Prostate gland (tissue), 2 donors: ENCODE measurements around the gene SLC16A9. TPM values are rescaled to one million over a fixed set of nuclear protein-coding genes. Genes with fewer than 3 reads are reported as not detected.

Source experiments
- DNase-seq: peaks from one replicate; pipeline ENCODE4 v3.0.0-alpha.2; 2019; ENCODE audit warnings: low spot score
- H3K27ac ChIP-seq, 2 donors: fragments of 200-600 bp; sonication (generic); 2 replicates each; pipeline ENCODE4 v1.5.1; 2017 to 2019
- H3K27me3 ChIP-seq: fragments of 200-600 bp; sonication (generic); replicated peaks from 2 replicates; pipeline ENCODE4 v1.5.1; 2019; ENCODE audit not compliant: insufficient read depth
- H3K36me3 ChIP-seq, 2 donors: fragments of 200-600 bp; sonication (generic); 1 replicate in 1 of 2; 2 replicates in 1 of 2; pipeline versions ENCODE4 v1.5.1 to v1.8.1; 2017 to 2019
- H3K4me1 ChIP-seq: fragments of 200-600 bp; sonication (generic); replicated peaks from 2 replicates; pipeline ENCODE4 v1.5.1; 2019
- H3K4me3 ChIP-seq, 2 donors: fragments of 200-600 bp; sonication (generic); 2 replicates each; pipeline ENCODE4 v1.5.1; 2017 to 2019
- H3K9me3 ChIP-seq: fragments of 200-600 bp; sonication (generic); 2 replicates; pipeline ENCODE4 v1.5.1; 2017
- CTCF ChIP-seq, 4 experiments: fragments of 200-600 bp in 2 of 4; fragments of 450-650 bp in 2 of 4; sonication (generic) in 2 of 4; IDR thresholded peaks; 1 replicate in 3 of 4; 2 replicates in 1 of 4; pipeline ENCODE4 v1.5.1; 2016 to 2019; ENCODE audit warnings: antibody characterized with exemption in 4 of 4, mild to moderate bottlenecking in 2 of 4, moderate library complexity in 2 of 4
- POLR2A ChIP-seq: fragments of 450-650 bp; IDR thresholded peaks from one replicate; pipeline ENCODE4 v1.6.1; 2016; ENCODE audit warnings: antibody characterized with exemption, mild to moderate bottlenecking
- POLR2AphosphoS5 ChIP-seq: sonication (generic); formaldehyde crosslinking; IDR thresholded peaks from one replicate; pipeline ENCODE4 v1.6.1; 2017; ENCODE audit warnings: antibody characterized with exemption
- WGBS: methylation state at CpG from one replicate; pipeline ENCODE4 v1.1.5; 2018; 5-methylcytosine and 5-hydroxymethylcytosine counted together
- intact Hi-C: fragments of 100-400 bp; cut with DNase I; formaldehyde crosslinking; loops from one replicate; pipeline ENCODE4 v1.14.2; 2022
- total RNA-seq, 2 donors: library from RNA; depleted of rRNA; stranded (reverse); fragments of >200 nt; gene quantifications; one replicate each; pipeline ENCODE4 v1.1.0, GENCODE V29; 2016

The SLC16A9 gene
- total RNA-seq, 2 donors from 2014 or later: 9.8 to 15.7 TPM

- H3K36me3 ChIP-seq: no peaks in the 10 kb centered on the region
- intact Hi-C loops: loop anchor here (5.0 kb wide), 4 partner anchors 181 to 416 kb away; partner anchors contain the start of gene CCDC6
- H3K4me1 ChIP-seq: no peaks in the 10 kb centered on the region
- DNase-seq: peak; percentile 40
- no peak overlapping the region for H3K4me3 ChIP-seq
- 25% methylated on average over 8 of the region's 8 CpGs for WGBS
- no peaks in the 10 kb centered on the region for H3K27me3 ChIP-seq
- H3K9me3 ChIP-seq: no peaks in the 10 kb centered on the region
- TF ChIP-seq CTCF (IDR thresholded peaks at IDR 0.05): peak; percentile 57 to 94 (median 88)
- TF ChIP-seq POLR2AphosphoS5: peak; percentile 62
- TF ChIP-seq POLR2A: no peak
- no peak overlapping the region for H3K27ac ChIP-seq
Measured at GRCh38 chr10:59625721-59626522, 83.7 kb downstream of the SLC16A9 start.

GRCh38 chr10:59624951-59625350 is 84.7 kb downstream of the SLC16A9 start:
- no peak overlapping the region for H3K27ac ChIP-seq
- intact Hi-C loops: loop anchor here (5.0 kb wide), 6 partner anchors 182 to 843 kb away; partner anchors contain the start of gene CCDC6
- no peak for DNase-seq
- H3K27me3 ChIP-seq: no peaks in the 10 kb centered on the region
- no peaks in the 10 kb centered on the region for H3K4me1 ChIP-seq
- WGBS: 90% methylated on average over 8 of the region's 8 CpGs
- no peaks in the 10 kb centered on the region for H3K36me3 ChIP-seq
- TF ChIP-seq CTCF (IDR thresholded peaks at IDR 0.05): no peak
- TF ChIP-seq POLR2A: no peak
- TF ChIP-seq POLR2AphosphoS5: no peak
- H3K4me3 ChIP-seq: no peak overlapping the region
- H3K9me3 ChIP-seq: no peaks in the 10 kb centered on the region

- Histone ChIP-seq H3K27me3 (no peaks in the 10 kb centered on the region), H3K9me3 (no peaks in the 10 kb centered on the region), H3K4me3 (no peak overlapping the region), H3K36me3 (no peaks in the 10 kb centered on the region), H3K4me1 (no peaks in the 10 kb centered on the region), H3K27ac (no peak overlapping the region)
- DNase-seq: no peak
- no peak for TF ChIP-seq POLR2AphosphoS5
- no peak for TF ChIP-seq CTCF (IDR thresholded peaks at IDR 0.05)
- TF ChIP-seq POLR2A: no peak
- 96% methylated on average over 3 of the region's 3 CpGs for WGBS
- intact Hi-C loops: loop anchor here (5.0 kb wide), 2 partner anchors 672 to 842 kb away; no protein-coding TSS in a partner anchor
Measured at GRCh38 chr10:59624136-59624535, 85.5 kb downstream of the SLC16A9 start.

- Histone ChIP-seq H3K9me3 (no peaks in the 10 kb centered on the region), H3K4me1 (no peaks in the 10 kb centered on the region), H3K4me3 (no peak overlapping the region), H3K27me3 (no peaks in the 10 kb centered on the region), H3K36me3 (no peaks in the 10 kb centered on the region), H3K27ac (no peak overlapping the region)
- DNase-seq: no peak
- no peak for TF ChIP-seq POLR2A
- TF ChIP-seq CTCF (IDR thresholded peaks at IDR 0.05): no peak
- no peak for TF ChIP-seq POLR2AphosphoS5
- intact Hi-C loops: loop anchor here (5.0 kb wide), 2 partner anchors 671 to 841 kb away; no protein-coding TSS in a partner anchor
- 74% methylated on average over 16 of the region's 16 CpGs for WGBS
Measured at GRCh38 chr10:59623133-59624121, 86.2 kb downstream of the SLC16A9 start.
